Mesendoderm (in vitro differentiated cells): ENCODE results near the gene UNC119.

Experiments used
- DNase-seq: peaks from one replicate; pipeline ENCODE4 v3.0.0; 2013
- H2AK5ac ChIP-seq: 2 replicates; pipeline ENCODE4 v1.6.1; 2013; ENCODE audit warnings: low read length, inconsistent platforms
- H2BK120ac ChIP-seq: 2 replicates; pipeline ENCODE4 v1.6.1; 2013; ENCODE audit warnings: low read depth, mild to moderate bottlenecking, low read length, moderate library complexity, mixed read lengths
- H2BK15ac ChIP-seq: replicated peaks from 2 replicates; pipeline ENCODE4 v1.6.1; 2013; ENCODE audit warnings: low read depth, mild to moderate bottlenecking, moderate library complexity
- H2BK5ac ChIP-seq: 2 replicates; pipeline ENCODE4 v1.6.1; 2013; ENCODE audit warnings: low read length, inconsistent platforms
- H3K18ac ChIP-seq: 2 replicates; pipeline ENCODE4 v1.6.1; 2013; ENCODE audit warnings: mild to moderate bottlenecking, low read length, mixed read lengths
- H3K23ac ChIP-seq: one replicate; pipeline ENCODE4 v1.6.1; 2013; ENCODE audit warnings: low read length
- H3K27ac ChIP-seq: 2 replicates; pipeline ENCODE4 v1.5.1; 2013; ENCODE audit warnings: low read depth, mild to moderate bottlenecking, inconsistent platforms, low read length, moderate library complexity
- H3K27me3 ChIP-seq: 2 replicates; pipeline ENCODE4 v1.6.1; 2013; ENCODE audit warnings: low read length, control low read depth, mild to moderate bottlenecking, inconsistent platforms; ENCODE audit not compliant: insufficient read depth, poor library complexity
- H3K36me3 ChIP-seq: 2 replicates; pipeline ENCODE4 v1.6.1; 2013; ENCODE audit warnings: low read length, inconsistent platforms; ENCODE audit not compliant: control insufficient read depth, insufficient read depth
- H3K4ac ChIP-seq: one replicate; pipeline ENCODE4 v1.6.1; 2013; ENCODE audit warnings: low read depth, mild to moderate bottlenecking, low read length, moderate library complexity
- H3K4me1 ChIP-seq: 2 replicates; pipeline ENCODE4 v1.6.1; 2013; ENCODE audit warnings: low read depth, low read length, inconsistent platforms; ENCODE audit not compliant: control insufficient read depth
- H3K4me2 ChIP-seq: 2 replicates; pipeline ENCODE4 v1.6.1; 2013; ENCODE audit warnings: low read length
- H3K4me3 ChIP-seq: 2 replicates; pipeline ENCODE4 v1.5.1; 2013; ENCODE audit warnings: mild to moderate bottlenecking, low read length
- H3K56ac ChIP-seq: one replicate; pipeline ENCODE4 v1.6.1; 2013; ENCODE audit warnings: low read length
- H3K79me1 ChIP-seq: 2 replicates; pipeline ENCODE4 v1.6.1; 2013; ENCODE audit warnings: low read length, inconsistent platforms
- H3K79me2 ChIP-seq: 2 replicates; pipeline ENCODE4 v1.6.1; 2013; ENCODE audit warnings: mild to moderate bottlenecking, low read length; ENCODE audit not compliant: control insufficient read depth, insufficient read depth
- H3K9ac ChIP-seq: 2 replicates; pipeline ENCODE4 v1.6.1; 2013; ENCODE audit warnings: low read length, inconsistent platforms
- H4K5ac ChIP-seq: one replicate; pipeline ENCODE4 v1.6.1; 2013; ENCODE audit warnings: low read length
- H4K8ac ChIP-seq: one replicate; pipeline ENCODE4 v1.6.1; 2013; ENCODE audit warnings: low read depth, mild to moderate bottlenecking, control low read depth, low read length, moderate library complexity
- WGBS: extraction: QIAGEN DNeasy Blood & Tissue Kit; methylation state at CpG from one replicate; pipeline ENCODE4 v1.1.7; 2013; ENCODE audit warnings: low lambda C conversion rate, missing lambda C conversion rate; ENCODE audit not compliant: insufficient coverage; ENCODE audit errors: extremely low coverage; 5-methylcytosine and 5-hydroxymethylcytosine counted together

Gene UNC119

DNA sequence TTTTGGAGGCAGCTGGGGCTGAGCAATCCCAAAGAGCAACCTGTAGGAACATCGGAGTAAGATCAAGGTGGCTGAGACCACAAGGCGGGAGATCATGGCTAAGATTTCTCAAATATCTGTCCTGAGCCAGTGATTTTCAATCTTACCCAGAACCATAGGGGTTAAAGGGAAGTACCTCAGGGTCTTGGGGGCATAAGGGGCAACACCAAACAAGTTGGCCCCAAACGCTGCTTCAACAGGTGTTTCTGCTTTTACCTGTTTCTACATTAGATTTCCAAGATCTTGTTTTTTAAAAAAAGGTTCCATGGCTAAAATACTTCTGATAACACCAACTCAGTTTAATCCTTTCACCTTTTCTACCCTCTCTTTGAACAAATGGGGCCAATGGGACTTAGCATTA is 2.6 kb upstream of the UNC119 start:
- Histone ChIP-seq H2BK120ac (no peak overlapping the region), H4K8ac (no peak overlapping the region), H3K4me2 (no peak overlapping the region), H3K36me3 (peaks cover 3% of the 10 kb centered on the region), H3K4ac (no peak overlapping the region), H3K27ac (no peak overlapping the region), H3K56ac (no peak overlapping the region), H4K5ac (no peak overlapping the region), H2AK5ac (no peak overlapping the region), H3K79me2 (no peaks in the 10 kb centered on the region), H3K23ac (no peak overlapping the region), H3K27me3 (no peaks in the 10 kb centered on the region), H3K4me3 (no peak overlapping the region), H3K79me1 (peaks cover 6% of the 10 kb centered on the region), H2BK5ac (no peak overlapping the region), H3K4me1 (peaks cover 6% of the 10 kb centered on the region), H2BK15ac (no peak overlapping the region), H3K18ac (no peak overlapping the region), H3K9ac (no peak overlapping the region)
- no CpG with 5 or more reads among the region's 3 CpGs for WGBS
- no peak for DNase-seq

DNA sequence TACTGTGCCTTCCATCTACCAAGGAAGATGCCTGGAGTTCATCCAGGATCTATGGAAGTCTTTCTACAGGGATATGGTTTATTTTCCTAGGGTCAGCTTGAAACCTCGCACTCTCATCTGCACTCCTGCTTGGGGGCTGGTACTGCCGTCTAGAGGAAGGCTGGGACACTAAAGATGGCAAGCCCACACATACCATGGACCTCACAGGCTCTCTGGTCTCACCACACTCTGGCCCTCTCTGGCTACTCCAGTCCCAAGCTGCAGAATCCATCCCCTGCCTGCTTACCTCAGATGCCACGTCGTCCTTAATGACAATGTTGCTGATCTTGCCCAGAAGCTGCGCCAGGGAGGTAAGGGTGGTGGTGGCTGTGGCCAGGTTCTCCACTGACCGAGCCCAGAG is 2.1 kb upstream of the UNC119 start:
- WGBS, result no CpG with 5 or more reads among the region's 6 CpGs
- H3K27ac ChIP-seq, result no peak overlapping the region

DNA sequence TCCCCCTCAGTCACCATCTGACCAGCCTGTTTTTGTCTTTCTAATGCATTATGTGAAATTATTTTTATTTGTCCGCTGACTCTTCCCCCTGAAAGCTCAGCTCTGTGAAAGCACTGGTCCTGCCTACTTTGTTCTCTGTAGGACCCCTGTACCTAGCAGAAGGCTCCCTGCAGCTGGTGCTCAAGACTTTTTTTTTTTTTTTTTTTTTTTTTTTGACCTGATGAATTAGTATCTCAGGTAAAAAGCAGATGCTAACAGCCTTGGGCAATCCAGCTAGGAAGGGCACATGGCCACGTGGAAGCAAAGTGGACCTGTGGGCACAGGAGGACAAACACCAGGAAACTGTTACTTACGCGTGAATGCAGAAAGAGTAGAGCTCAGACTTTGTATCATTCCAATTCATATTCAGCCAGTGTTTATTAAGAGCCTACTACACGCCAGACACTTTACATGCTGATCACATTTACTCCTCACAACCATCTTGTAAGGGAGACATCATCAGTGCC is 629 bp upstream of the UNC119 start:
- Histone ChIP-seq H4K8ac (no peak overlapping the region), H3K4ac (no peak overlapping the region), H3K4me1 (peaks cover 6% of the 10 kb centered on the region), H2AK5ac (no peak overlapping the region), H3K27me3 (no peaks in the 10 kb centered on the region), H3K4me3 (no peak overlapping the region), H3K9ac (peak overlapping the region; percentile 67), H4K5ac (no peak overlapping the region), H3K79me2 (no peaks in the 10 kb centered on the region), H3K27ac (no peak overlapping the region), H2BK120ac (no peak overlapping the region), H3K56ac (peak overlapping the region; percentile 71), H2BK15ac (no peak overlapping the region), H2BK5ac (no peak overlapping the region), H3K23ac (no peak overlapping the region), H3K36me3 (peaks cover 3% of the 10 kb centered on the region), H3K4me2 (peak overlapping the region; percentile 81), H3K18ac (no peak overlapping the region), H3K79me1 (peaks cover 6% of the 10 kb centered on the region)
- no peak for DNase-seq
- WGBS, result no CpG with 5 or more reads among the region's 5 CpGs

More for the DNA sequence above, 2.1 kb upstream of the UNC119 start:
- H3K4me2 ChIP-seq, result no peak overlapping the region
- H3K4ac ChIP-seq, result no peak overlapping the region
- no peaks in the 10 kb centered on the region for H3K27me3 ChIP-seq
- no peak overlapping the region for H2BK120ac ChIP-seq
- H3K56ac ChIP-seq, result no peak overlapping the region
- H3K36me3 ChIP-seq, result peaks cover 3% of the 10 kb centered on the region
- H2BK5ac ChIP-seq, result no peak overlapping the region
- DNase-seq, result peak; percentile 51
- H2BK15ac ChIP-seq, result no peak overlapping the region
- no peak overlapping the region for H4K8ac ChIP-seq
- peaks cover 6% of the 10 kb centered on the region for H3K4me1 ChIP-seq
- no peak overlapping the region for H4K5ac ChIP-seq
- H3K9ac ChIP-seq, result no peak overlapping the region
- no peak overlapping the region for H3K23ac ChIP-seq
- H2AK5ac ChIP-seq, result no peak overlapping the region
- H3K79me2 ChIP-seq, result no peaks in the 10 kb centered on the region
- H3K4me3 ChIP-seq, result no peak overlapping the region
- peaks cover 6% of the 10 kb centered on the region for H3K79me1 ChIP-seq
- H3K18ac ChIP-seq, result no peak overlapping the region

DNA sequence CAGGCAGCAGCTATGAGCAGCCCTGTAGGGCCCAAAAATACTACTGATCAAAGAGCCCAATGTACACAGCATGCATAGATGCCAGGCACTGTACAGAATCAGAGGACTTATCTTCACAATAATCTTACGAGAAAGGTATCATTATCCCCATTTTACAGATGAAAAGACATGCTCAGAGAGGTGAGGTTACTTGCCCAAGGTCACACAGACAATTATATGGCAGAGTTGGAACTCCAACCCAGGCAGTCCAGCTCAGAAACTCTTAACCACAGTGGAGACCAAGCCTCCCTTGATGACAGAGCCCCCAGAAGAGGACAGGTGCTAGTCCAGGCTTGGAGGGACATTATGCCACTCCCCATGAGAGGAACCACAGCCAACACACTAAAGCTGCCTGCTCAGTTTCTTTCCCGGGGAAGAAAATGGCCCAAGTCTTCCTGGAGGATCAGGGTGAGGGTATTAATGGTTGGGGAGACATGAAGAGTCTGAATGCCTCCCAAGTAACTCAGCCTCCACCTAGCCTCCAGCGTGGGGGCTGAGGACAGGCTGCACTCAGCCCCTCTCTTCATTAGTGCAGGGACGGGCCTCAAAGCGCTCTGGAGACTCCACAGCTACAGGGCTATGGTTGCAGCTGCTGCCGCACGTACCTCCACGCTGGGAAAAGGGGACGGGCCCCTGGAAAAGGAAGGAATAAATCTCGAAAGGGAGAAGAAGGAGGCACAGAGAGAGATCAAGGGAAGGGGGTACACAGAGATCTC is 826 bp downstream of the UNC119 start:
- Histone ChIP-seq H3K9ac (peak overlapping the region; percentile 85), H3K56ac (peak overlapping the region; percentile 91), H3K18ac (peak overlapping the region; percentile 61), H3K36me3 (peaks cover 3% of the 10 kb centered on the region), H3K4me1 (peaks cover 6% of the 10 kb centered on the region), H2BK15ac (no peak overlapping the region), H3K79me1 (peaks cover 6% of the 10 kb centered on the region), H3K4me3 (peak overlapping the region; percentile 61), H3K27me3 (no peaks in the 10 kb centered on the region), H4K5ac (no peak overlapping the region), H3K4me2 (peak overlapping the region; percentile 53), H4K8ac (no peak overlapping the region), H3K27ac (no peak overlapping the region), H2BK120ac (no peak overlapping the region), H3K23ac (no peak overlapping the region), H3K79me2 (no peaks in the 10 kb centered on the region), H2AK5ac (no peak overlapping the region), H2BK5ac (no peak overlapping the region), H3K4ac (no peak overlapping the region)
- no peak for DNase-seq
- WGBS, result no CpG with 5 or more reads among the region's 10 CpGs

DNA sequence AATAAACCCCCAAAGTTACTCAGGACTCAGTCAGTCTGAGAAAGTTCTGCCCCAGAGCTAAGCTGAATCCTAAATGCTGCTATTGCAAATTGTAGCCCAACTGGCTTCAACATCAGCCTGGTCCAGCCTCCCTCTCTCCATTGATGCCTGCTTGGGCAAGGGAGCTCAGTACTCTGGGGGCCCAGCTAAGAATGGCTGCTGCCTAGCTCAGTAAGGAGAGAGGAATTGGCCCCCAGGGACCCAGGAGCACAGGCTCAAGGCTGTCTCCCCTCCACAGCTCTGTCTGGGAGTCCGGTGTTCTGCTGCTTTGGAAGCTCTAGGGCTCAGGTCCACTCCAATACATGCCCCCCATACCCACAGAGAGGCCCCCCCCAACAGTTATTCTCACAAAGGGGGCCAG is 1.6 kb downstream of the UNC119 start:
- DNase-seq, result no peak
- Histone ChIP-seq H3K27me3 (no peaks in the 10 kb centered on the region), H3K4me2 (no peak overlapping the region), H3K9ac (no peak overlapping the region), H3K4me1 (peaks cover 6% of the 10 kb centered on the region), H2BK15ac (no peak overlapping the region), H3K27ac (no peak overlapping the region), H3K36me3 (peaks cover 2% of the 10 kb centered on the region), H3K18ac (no peak overlapping the region), H3K56ac (no peak overlapping the region), H3K4me3 (no peak overlapping the region), H3K4ac (no peak overlapping the region), H3K79me2 (no peaks in the 10 kb centered on the region), H2AK5ac (no peak overlapping the region), H4K8ac (no peak overlapping the region), H3K79me1 (peaks cover 6% of the 10 kb centered on the region), H2BK5ac (no peak overlapping the region), H3K23ac (no peak overlapping the region), H2BK120ac (no peak overlapping the region), H4K5ac (no peak overlapping the region)
- no CpG with 5 or more reads among the region's 1 CpG for WGBS
